ENCODE measurements around the gene CCT2. TPM values are rescaled to one million over a fixed set of nuclear protein-coding genes. Genes with fewer than 3 reads are reported as not detected.

The CCT2 gene
- total RNA-seq, 1 experiment from 2014 or later: 270 TPM

DNA sequence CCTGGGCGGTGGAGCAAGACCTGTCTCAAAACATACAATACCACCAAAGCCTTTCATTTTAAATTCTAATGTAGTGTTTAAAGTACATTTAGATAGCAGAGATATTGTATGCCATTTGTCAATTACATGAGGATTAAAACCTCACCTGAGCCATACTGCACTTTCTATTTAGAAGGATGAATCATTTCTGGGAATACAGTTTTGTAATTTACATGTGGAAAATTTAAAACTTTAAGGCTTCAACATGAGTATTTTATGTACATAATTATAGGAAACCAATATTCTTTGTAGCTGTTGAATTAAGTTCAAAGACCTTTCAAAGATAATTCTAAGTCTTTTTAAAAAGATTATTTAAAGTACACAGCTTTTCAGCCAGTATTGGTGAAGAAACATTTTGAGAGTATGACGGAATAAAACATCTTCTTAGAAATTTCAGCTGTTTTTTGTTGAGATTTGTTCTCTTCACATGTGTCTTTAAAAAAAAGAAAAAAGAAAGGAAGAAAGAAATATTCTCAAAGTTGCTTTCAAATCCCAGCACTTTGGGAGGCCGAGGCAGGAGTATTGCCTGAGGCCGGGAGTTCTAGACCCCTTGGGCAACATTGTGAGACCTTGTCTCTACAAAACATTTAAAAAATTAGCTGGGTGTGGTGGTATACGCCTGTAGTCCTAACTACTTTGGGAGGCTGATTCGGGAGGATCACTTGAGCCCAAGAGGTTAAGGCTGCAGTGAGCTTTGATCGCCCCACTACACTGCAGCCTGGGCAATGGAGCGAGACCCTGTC lies 34.5 kb upstream of the CCT2 start:
- CTCF ChIA-PET: no interaction called here
- intact Hi-C loops (cut with micrococcal nuclease; ENCODE audit: unreplicated experiment) (no loop called here), in situ Hi-C loops (cut with HindIII; ENCODE audit: low pct_unique_long_range_greater_than_20kb, low sequenced_read_pairs) (no loop called here)

DNA sequence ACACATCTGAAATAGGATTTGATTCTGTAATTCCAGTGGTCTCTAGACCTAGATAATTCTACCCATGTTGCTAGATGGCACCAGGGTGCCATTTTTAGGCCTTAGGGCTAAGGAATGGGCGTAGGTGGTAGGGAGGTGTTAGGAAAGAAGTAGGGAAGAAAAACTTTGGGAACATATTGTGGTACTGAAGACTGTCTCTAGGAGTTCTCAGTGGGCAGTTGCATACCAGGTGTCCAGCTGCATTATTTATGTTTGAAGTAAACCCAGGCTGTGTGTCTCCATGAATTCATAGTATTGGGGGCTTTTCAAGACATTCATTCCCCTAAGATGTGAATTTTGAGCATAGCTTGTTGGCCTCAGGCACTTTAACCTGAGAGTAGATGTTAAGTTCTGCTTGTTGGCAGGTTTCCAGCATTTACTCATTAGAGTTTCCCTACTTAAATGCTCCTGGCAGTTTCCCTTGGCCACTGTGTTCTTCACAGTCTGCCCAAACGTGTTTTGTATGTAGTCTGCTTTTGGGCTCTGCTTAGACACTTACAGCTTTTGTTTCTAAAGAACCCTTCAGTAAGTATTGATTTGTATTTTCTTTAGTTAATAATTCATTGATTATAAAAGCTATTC lies 31.5 kb upstream of the CCT2 start:
- no peak overlapping the region for H3K4me3 ChIP-seq (ENCODE audit: low read depth in 2 of 2, low read length in 2 of 2)
- TF ChIP-seq TCF7L2 (IDR thresholded peaks at IDR 0.05; ENCODE audit: low read depth, low read length) (no peak), SIN3A (IDR thresholded peaks at IDR 0.05; ENCODE audit: borderline replicate concordance, insufficient read depth, low read depth, low read length) (no peak), POLR2AphosphoS5 (IDR thresholded peaks at IDR 0.05; ENCODE audit: low read depth, low read length) (no peak)
- TF ChIP-seq, protein P1, sequence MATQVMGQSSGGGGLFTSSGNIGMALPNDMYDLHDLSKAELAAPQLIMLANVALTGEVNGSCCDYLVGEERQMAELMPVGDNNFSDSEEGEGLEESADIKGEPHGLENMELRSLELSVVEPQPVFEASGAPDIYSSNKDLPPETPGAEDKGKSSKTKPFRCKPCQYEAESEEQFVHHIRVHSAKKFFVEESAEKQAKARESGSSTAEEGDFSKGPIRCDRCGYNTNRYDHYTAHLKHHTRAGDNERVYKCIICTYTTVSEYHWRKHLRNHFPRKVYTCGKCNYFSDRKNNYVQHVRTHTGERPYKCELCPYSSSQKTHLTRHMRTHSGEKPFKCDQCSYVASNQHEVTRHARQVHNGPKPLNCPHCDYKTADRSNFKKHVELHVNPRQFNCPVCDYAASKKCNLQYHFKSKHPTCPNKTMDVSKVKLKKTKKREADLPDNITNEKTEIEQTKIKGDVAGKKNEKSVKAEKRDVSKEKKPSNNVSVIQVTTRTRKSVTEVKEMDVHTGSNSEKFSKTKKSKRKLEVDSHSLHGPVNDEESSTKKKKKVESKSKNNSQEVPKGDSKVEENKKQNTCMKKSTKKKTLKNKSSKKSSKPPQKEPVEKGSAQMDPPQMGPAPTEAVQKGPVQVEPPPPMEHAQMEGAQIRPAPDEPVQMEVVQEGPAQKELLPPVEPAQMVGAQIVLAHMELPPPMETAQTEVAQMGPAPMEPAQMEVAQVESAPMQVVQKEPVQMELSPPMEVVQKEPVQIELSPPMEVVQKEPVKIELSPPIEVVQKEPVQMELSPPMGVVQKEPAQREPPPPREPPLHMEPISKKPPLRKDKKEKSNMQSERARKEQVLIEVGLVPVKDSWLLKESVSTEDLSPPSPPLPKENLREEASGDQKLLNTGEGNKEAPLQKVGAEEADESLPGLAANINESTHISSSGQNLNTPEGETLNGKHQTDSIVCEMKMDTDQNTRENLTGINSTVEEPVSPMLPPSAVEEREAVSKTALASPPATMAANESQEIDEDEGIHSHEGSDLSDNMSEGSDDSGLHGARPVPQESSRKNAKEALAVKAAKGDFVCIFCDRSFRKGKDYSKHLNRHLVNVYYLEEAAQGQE (IDR thresholded peaks at IDR 0.05; ENCODE audit: insufficient read depth in 1 of 2, low read depth in 2 of 2, low read length in 1 of 2): no peak
- TF ChIP-seq, protein P2, sequence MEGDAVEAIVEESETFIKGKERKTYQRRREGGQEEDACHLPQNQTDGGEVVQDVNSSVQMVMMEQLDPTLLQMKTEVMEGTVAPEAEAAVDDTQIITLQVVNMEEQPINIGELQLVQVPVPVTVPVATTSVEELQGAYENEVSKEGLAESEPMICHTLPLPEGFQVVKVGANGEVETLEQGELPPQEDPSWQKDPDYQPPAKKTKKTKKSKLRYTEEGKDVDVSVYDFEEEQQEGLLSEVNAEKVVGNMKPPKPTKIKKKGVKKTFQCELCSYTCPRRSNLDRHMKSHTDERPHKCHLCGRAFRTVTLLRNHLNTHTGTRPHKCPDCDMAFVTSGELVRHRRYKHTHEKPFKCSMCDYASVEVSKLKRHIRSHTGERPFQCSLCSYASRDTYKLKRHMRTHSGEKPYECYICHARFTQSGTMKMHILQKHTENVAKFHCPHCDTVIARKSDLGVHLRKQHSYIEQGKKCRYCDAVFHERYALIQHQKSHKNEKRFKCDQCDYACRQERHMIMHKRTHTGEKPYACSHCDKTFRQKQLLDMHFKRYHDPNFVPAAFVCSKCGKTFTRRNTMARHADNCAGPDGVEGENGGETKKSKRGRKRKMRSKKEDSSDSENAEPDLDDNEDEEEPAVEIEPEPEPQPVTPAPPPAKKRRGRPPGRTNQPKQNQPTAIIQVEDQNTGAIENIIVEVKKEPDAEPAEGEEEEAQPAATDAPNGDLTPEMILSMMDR (IDR thresholded peaks at IDR 0.05): no peak
- in situ Hi-C loops (cut with HindIII; ENCODE audit: low pct_unique_long_range_greater_than_20kb, low sequenced_read_pairs) (no loop called here), intact Hi-C loops (cut with micrococcal nuclease; ENCODE audit: unreplicated experiment) (no loop called here)
- no TSS peak for BruUV-seq (replicated peaks)
- H3K4me1 ChIP-seq (ENCODE audit: control insufficient read depth, insufficient read depth, low read length): no peaks in the 10 kb centered on the region
- no peaks in the 10 kb centered on the region for H3K36me3 ChIP-seq (ENCODE audit: control insufficient read depth, insufficient read depth, low read length)
- POLR2A ChIA-PET: no interaction called here
- no peak overlapping the region for H3K27ac ChIP-seq (ENCODE audit: low read length)
- DNase-seq (ENCODE audit: low read depth, low spot score) (no peak), ATAC-seq (no peak)
- no peaks in the 10 kb centered on the region for H3K27me3 ChIP-seq (ENCODE audit: control insufficient read depth, insufficient read depth, low read length)
- H3K9me3 ChIP-seq (ENCODE audit: control insufficient read depth, insufficient read depth, low read depth, low read length): no peaks in the 10 kb centered on the region
- CTCF ChIA-PET: interaction anchor here (1.0 kb wide), 1 partner anchor 17 kb away, joined by 6 read pairs; no protein-coding TSS in a partner anchor

More for the DNA sequence above, 34.5 kb upstream of the CCT2 start:
- Histone ChIP-seq H3K4me3 (ENCODE audit: low read depth in 2 of 2, low read length in 2 of 2) (no peak overlapping the region), H3K36me3 (ENCODE audit: control insufficient read depth, insufficient read depth, low read length) (no peaks in the 10 kb centered on the region), H3K27ac (ENCODE audit: low read length) (no peak overlapping the region), H3K4me1 (ENCODE audit: control insufficient read depth, insufficient read depth, low read length) (no peaks in the 10 kb centered on the region), H3K27me3 (ENCODE audit: control insufficient read depth, insufficient read depth, low read length) (no peaks in the 10 kb centered on the region), H3K9me3 (ENCODE audit: control insufficient read depth, insufficient read depth, low read depth, low read length) (no peaks in the 10 kb centered on the region)
- no TSS peak for BruUV-seq (replicated peaks)
- TF ChIP-seq, protein P1 (IDR thresholded peaks at IDR 0.05; ENCODE audit: insufficient read depth in 1 of 2, low read depth in 2 of 2, low read length in 1 of 2): no peak
- TF ChIP-seq SIN3A (IDR thresholded peaks at IDR 0.05; ENCODE audit: borderline replicate concordance, insufficient read depth, low read depth, low read length): no peak
- DNase-seq (ENCODE audit: low read depth, low spot score) (no peak), ATAC-seq (no peak)
- POLR2A ChIA-PET: no interaction called here
